ENCODE measurements around the gene CLASP2.

DNA sequence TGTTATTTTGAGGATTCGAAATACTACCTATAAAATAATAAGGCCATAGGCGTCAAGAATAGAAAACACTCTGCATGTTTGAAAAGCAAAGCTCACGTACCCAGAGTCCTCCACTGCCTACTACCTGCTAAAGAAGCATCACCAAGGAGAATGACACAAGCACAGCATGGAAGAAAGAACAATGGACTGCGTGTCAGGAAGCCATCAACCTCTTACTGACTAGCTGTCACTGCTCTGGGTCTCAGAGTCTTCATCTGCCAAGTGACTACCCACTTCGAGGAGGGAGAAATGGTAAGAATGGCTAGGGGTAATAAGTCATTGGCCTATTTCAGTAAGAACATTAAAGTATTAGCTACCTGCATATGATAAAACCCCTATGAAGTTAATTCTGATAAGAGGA is 49.4 kb downstream of the CLASP2 start:
- TF ChIP-seq, protein P1, sequence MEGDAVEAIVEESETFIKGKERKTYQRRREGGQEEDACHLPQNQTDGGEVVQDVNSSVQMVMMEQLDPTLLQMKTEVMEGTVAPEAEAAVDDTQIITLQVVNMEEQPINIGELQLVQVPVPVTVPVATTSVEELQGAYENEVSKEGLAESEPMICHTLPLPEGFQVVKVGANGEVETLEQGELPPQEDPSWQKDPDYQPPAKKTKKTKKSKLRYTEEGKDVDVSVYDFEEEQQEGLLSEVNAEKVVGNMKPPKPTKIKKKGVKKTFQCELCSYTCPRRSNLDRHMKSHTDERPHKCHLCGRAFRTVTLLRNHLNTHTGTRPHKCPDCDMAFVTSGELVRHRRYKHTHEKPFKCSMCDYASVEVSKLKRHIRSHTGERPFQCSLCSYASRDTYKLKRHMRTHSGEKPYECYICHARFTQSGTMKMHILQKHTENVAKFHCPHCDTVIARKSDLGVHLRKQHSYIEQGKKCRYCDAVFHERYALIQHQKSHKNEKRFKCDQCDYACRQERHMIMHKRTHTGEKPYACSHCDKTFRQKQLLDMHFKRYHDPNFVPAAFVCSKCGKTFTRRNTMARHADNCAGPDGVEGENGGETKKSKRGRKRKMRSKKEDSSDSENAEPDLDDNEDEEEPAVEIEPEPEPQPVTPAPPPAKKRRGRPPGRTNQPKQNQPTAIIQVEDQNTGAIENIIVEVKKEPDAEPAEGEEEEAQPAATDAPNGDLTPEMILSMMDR (conservative IDR thresholded peaks at IDR 0.05; ENCODE audit: low read length): no peak
- TF ChIP-seq EZH2phosphoT487 (IDR thresholded peaks at IDR 0.05; ENCODE audit: borderline replicate concordance): no peak

Data from Loucy (cell line).